Metanephros (tissue), 1 donor: Measurements from ENCODE around the gene ARIH1. TPM values are rescaled to one million over a fixed set of nuclear protein-coding genes. Genes with fewer than 3 reads are reported as not detected.

Experiments used
- total RNA-seq: library from RNA; depleted of rRNA; stranded (reverse); fragments of >200 nt; gene quantifications from one replicate; pipeline ENCODE4 v1.2.3, GENCODE V29; 2014

Gene ARIH1, protein sequence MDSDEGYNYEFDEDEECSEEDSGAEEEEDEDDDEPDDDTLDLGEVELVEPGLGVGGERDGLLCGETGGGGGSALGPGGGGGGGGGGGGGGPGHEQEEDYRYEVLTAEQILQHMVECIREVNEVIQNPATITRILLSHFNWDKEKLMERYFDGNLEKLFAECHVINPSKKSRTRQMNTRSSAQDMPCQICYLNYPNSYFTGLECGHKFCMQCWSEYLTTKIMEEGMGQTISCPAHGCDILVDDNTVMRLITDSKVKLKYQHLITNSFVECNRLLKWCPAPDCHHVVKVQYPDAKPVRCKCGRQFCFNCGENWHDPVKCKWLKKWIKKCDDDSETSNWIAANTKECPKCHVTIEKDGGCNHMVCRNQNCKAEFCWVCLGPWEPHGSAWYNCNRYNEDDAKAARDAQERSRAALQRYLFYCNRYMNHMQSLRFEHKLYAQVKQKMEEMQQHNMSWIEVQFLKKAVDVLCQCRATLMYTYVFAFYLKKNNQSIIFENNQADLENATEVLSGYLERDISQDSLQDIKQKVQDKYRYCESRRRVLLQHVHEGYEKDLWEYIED
- 76.7 TPM for total RNA-seq

DNA sequence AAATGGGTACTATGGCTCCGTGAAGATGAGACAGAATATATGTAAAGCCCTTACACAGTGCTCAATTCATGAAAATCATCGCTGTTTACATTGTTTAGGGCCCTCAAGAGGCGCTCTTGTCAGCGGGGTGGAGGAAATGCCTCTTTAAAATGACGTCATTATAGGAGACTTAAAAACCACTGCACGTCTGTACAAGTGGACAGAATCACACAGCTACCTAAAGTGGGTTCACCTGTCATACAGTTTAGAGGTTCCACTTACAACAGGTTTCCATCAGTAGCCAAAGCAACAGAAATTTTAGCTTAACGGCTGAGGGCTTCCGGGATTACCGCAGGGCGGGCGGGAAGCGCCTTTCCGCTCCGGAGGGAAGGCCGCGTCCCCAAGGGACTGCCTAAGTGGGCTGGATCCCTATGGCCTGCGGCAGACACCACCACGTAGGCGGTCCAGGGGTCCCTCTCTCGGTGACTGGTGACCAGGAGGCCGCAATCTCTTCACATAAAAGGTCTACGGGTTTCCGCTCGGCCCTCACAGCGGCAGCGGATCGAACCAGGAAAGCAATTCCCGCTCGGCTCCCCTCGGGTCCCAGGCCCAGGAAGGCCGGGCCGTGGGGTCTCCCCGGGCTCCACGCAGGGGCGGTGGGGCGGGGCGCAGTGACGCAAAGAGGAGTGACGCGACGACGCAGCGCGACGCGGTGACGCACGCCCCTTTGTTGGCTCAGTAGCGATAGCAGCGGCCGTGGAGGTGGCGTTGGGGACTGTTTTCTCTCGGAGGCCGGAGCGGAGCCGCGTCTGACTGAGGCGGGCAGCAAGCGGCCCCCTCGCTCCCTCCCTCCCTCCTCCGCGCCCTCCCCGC is at the start of gene ARIH1:
Gene ARIH1, plus strand, starts transcription at position 717 of the 852 bp plus-strand sequence. CDS start 310 bp downstream, outside the sequence.

Other genes starting within 250 kb of the ARIH1 start
- gene PKM, start 243.1 kb upstream of the ARIH1 start, total RNA-seq: 782 TPM
- 54.0 TPM for gene PARP6, start 201.8 kb upstream of the ARIH1 start, total RNA-seq
- gene CELF6, start 154.2 kb upstream of the ARIH1 start, total RNA-seq: 2.4 TPM
- 94.1 TPM for gene HEXA, start 98.3 kb upstream of the ARIH1 start, total RNA-seq
- gene TMEM202, start 76.0 kb upstream of the ARIH1 start, total RNA-seq: not detected
- gene GOLGA6B, start 180.4 kb downstream of the ARIH1 start, total RNA-seq: 0.23 TPM
- gene HIGD2B, start 211.9 kb downstream of the ARIH1 start, total RNA-seq: not detected
- gene BBS4, start 211.9 kb downstream of the ARIH1 start, total RNA-seq: 38.1 TPM